HEK293 (cell line): ENCODE data around the gene ZNF582.
A peak's percentile ranks its signal among the peaks of the same experiment; 100 is the strongest.

Experiments
- CTCF ChIA-PET: fragments of 350-600 bp; formaldehyde crosslinking; extraction: SDS; loops from one replicate; lab custom pipeline; 2021; ENCODE audit warnings: antibody characterized with exemption; lab: Yijun Ruan, JAX
- POLR2A ChIA-PET: fragments of 300-600 bp; formaldehyde crosslinking; extraction: SDS; loops from one replicate; lab custom pipeline; 2020; ENCODE audit warnings: antibody characterized with exemption, inconsistent platforms; lab: Yijun Ruan, JAX
- H3K27ac ChIP-seq: fragments of 200-500 bp; sonication (Bioruptor generic); 2 replicates; pipeline ENCODE4 v1.5.1; 2014; ENCODE audit warnings: low read depth, low read length, control low read depth, inconsistent platforms; ENCODE audit errors: extremely low read depth
- H3K36me3 ChIP-seq, 2 experiments: fragments of 200-500 bp in 1 of 2; sonication (Bioruptor generic) in 1 of 2; 1 replicate in 1 of 2; 2 replicates in 1 of 2; pipeline ENCODE4 v1.5.1; 2014 to 2017; ENCODE audit warnings: inconsistent platforms in 2 of 2, low read length in 2 of 2; ENCODE audit not compliant: control insufficient read depth in 2 of 2, insufficient read depth in 1 of 2
- H3K4me1 ChIP-seq: fragments of 200-500 bp; sonication (Bioruptor generic); 2 replicates; pipeline ENCODE4 v1.5.1; 2014; ENCODE audit warnings: mild to moderate bottlenecking, low read length, inconsistent platforms; ENCODE audit not compliant: control insufficient read depth, insufficient read depth
- H3K4me3 ChIP-seq: 2 replicates; pipeline ENCODE4 v1.5.1; 2011; ENCODE audit warnings: low read depth, mild to moderate bottlenecking, control low read depth, low read length, moderate library complexity
- H3K9me3 ChIP-seq: fragments of 200-500 bp; sonication (Bioruptor generic); 2 replicates; pipeline ENCODE4 v1.5.1; 2014; ENCODE audit warnings: low read depth, low read length, inconsistent platforms; ENCODE audit not compliant: control insufficient read depth, insufficient read depth
- GLI4 ChIP-seq: fragments of 450-650 bp; formaldehyde crosslinking; IDR thresholded peaks from 2 replicates; pipeline ENCODE4 v1.5.1; 2016; ENCODE audit warnings: missing biosample characterization, missing genetic modification characterization
- KLF8 ChIP-seq: fragments of 450-650 bp; formaldehyde crosslinking; IDR thresholded peaks from 2 replicates; pipeline ENCODE4 v1.5.1; 2016; ENCODE audit warnings: missing biosample characterization, missing genetic modification characterization
- MYNN ChIP-seq: fragments of 450-650 bp; formaldehyde crosslinking; IDR thresholded peaks from 2 replicates; pipeline ENCODE4 v1.5.1; 2016; ENCODE audit warnings: missing biosample characterization, missing genetic modification characterization, borderline replicate concordance
- OSR2 ChIP-seq: fragments of 450-650 bp; formaldehyde crosslinking; IDR thresholded peaks from 2 replicates; pipeline ENCODE4 v1.5.1; 2016; ENCODE audit warnings: missing biosample characterization, missing genetic modification characterization
- ZBTB48 ChIP-seq: fragments of 450-650 bp; formaldehyde crosslinking; IDR thresholded peaks from 2 replicates; pipeline ENCODE4 v1.5.1; 2016; ENCODE audit warnings: missing biosample characterization, missing genetic modification characterization
- ZFP37 ChIP-seq: fragments of 450-650 bp; formaldehyde crosslinking; IDR thresholded peaks from 2 replicates; pipeline ENCODE4 v1.5.1; 2016; ENCODE audit warnings: missing biosample characterization, missing genetic modification characterization
- ZNF2 ChIP-seq: fragments of 450-650 bp; formaldehyde crosslinking; IDR thresholded peaks from 2 replicates; pipeline ENCODE4 v1.5.1; 2016; ENCODE audit warnings: missing biosample characterization, missing genetic modification characterization
- ZNF311 ChIP-seq: fragments of 450-650 bp; formaldehyde crosslinking; IDR thresholded peaks from 2 replicates; pipeline ENCODE4 v1.5.1; 2017; ENCODE audit warnings: missing biosample characterization, missing genetic modification characterization, borderline replicate concordance
- ZNF416 ChIP-seq: fragments of 450-650 bp; formaldehyde crosslinking; IDR thresholded peaks from 2 replicates; pipeline ENCODE4 v1.5.1; 2016; ENCODE audit warnings: missing biosample characterization, missing genetic modification characterization
- ZNF561 ChIP-seq: fragments of 450-650 bp; IDR thresholded peaks from 2 replicates; pipeline ENCODE4 v1.5.1; 2018; ENCODE audit warnings: missing biosample characterization, missing genetic modification characterization, borderline replicate concordance
- ZNF830 ChIP-seq: fragments of 450-650 bp; IDR thresholded peaks from 2 replicates; pipeline ENCODE4 v1.5.0; 2018; ENCODE audit warnings: missing biosample characterization, missing genetic modification characterization, low read depth, mild to moderate bottlenecking, moderate library complexity
- ZXDB ChIP-seq: fragments of 450-650 bp; formaldehyde crosslinking; IDR thresholded peaks from 2 replicates; pipeline ENCODE4 v1.5.1; 2016; ENCODE audit warnings: missing biosample characterization, missing genetic modification characterization
- TF ChIP-seq, protein P1 (sequence below): fragments of 450-650 bp; formaldehyde crosslinking; IDR thresholded peaks from 2 replicates; pipeline ENCODE4 v1.5.1; 2017; ENCODE audit warnings: missing biosample characterization, missing genetic modification characterization
- TF ChIP-seq, protein P2 (sequence below): fragments of 450-650 bp; formaldehyde crosslinking; IDR thresholded peaks from 2 replicates; pipeline ENCODE4 v1.5.1; 2016; ENCODE audit warnings: missing biosample characterization, missing genetic modification characterization
- TF ChIP-seq, protein P3 (sequence below): sonication (generic); formaldehyde crosslinking; IDR thresholded peaks from 2 replicates; pipeline ENCODE4 v1.8.1; 2022; ENCODE audit warnings: mild to moderate bottlenecking, moderate library complexity, missing genetic modification reagents
- TF ChIP-seq, protein P4 (sequence below): fragments of 450-650 bp; formaldehyde crosslinking; IDR thresholded peaks from 2 replicates; pipeline ENCODE4 v1.5.1; 2017; ENCODE audit warnings: missing biosample characterization, missing genetic modification characterization
- TF ChIP-seq, protein P5 (sequence below): fragments of 450-650 bp; formaldehyde crosslinking; IDR thresholded peaks from 2 replicates; pipeline ENCODE4; 2016; ENCODE audit warnings: missing biosample characterization, missing genetic modification characterization
- TF ChIP-seq, protein P6 (sequence below): fragments of 450-650 bp; formaldehyde crosslinking; IDR thresholded peaks from 2 replicates; pipeline ENCODE4 v1.5.1; 2017; ENCODE audit warnings: missing biosample characterization, mild to moderate bottlenecking, missing genetic modification characterization, moderate library complexity
- TF ChIP-seq, protein P7 (sequence below): fragments of 450-650 bp; formaldehyde crosslinking; IDR thresholded peaks from 2 replicates; pipeline ENCODE4 v1.5.0; 2017; ENCODE audit warnings: missing biosample characterization, missing genetic modification characterization, borderline replicate concordance
- TF ChIP-seq, protein P8 (sequence below): fragments of 450-650 bp; formaldehyde crosslinking; IDR thresholded peaks from 2 replicates; pipeline ENCODE4 v1.5.1; 2016; ENCODE audit warnings: missing biosample characterization, missing genetic modification characterization

Gene ZNF582

DNA sequence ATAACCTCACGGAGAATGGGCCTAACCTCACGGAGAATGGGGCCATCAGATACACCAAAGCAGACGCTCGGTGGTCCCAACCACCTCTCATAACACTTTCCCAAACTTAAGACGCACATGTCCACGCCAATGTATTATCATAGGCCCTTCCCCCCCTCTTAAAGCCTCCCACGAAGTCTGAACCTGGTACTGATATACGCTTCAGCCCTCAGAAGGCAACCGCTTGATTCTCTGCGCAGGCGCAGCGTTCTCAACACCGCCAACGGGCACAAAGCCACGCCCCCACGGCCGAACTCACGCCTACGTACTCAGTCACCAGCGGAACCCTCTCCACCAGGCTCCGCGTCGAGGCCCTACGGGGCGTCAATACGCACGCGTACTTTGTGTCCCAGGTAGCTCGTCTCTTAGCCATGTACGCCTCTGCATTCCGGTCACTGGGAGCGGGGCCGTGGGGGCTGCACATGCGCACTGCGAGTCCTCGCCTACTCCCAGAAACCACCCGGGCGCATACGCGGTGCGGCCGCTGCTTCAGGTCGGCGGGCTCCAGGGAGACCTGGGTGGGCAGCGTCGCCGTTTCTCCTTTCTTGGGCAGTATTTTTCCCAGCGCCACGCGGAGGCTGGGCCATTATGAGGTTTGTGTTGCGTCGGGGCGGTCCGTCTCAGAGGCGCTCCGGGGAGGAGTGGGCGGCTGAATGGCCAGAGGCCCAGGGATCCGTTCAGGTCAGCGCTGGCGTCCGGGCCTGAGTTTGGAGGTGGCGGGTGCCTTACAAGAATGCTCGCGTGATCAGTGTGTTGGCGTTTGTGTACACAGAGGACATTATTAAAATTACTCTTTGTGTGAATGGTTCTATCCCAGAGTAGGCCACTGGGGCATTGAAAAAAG lies 25.3 kb downstream of the ZNF582 start:
- Histone ChIP-seq H3K9me3 (no peaks in the 10 kb centered on the region), H3K27ac (peak overlapping the region; percentile 56), H3K4me3 (peak overlapping the region; percentile 67), H3K36me3 (peaks cover 3 to 35% of the 10 kb centered on the region in 2 experiments; a peak in 2 of 3 replicates), H3K4me1 (no peaks in the 10 kb centered on the region)
- POLR2A ChIA-PET, result interaction anchor here (0.6 to 1.4 kb wide), 8 partner anchors 11 to 247 kb away, joined by 3 to 8 read pairs (median 4); partner anchors contain the start of genes ZNF583, ZNF71 and ZNF787
- CTCF ChIA-PET, result interaction anchor here (0.5 to 1.4 kb wide), 4 partner anchors 17 to 387 kb away, joined by 3 to 5 read pairs (median 4); no protein-coding TSS in a partner anchor
- TF ChIP-seq, protein P1, sequence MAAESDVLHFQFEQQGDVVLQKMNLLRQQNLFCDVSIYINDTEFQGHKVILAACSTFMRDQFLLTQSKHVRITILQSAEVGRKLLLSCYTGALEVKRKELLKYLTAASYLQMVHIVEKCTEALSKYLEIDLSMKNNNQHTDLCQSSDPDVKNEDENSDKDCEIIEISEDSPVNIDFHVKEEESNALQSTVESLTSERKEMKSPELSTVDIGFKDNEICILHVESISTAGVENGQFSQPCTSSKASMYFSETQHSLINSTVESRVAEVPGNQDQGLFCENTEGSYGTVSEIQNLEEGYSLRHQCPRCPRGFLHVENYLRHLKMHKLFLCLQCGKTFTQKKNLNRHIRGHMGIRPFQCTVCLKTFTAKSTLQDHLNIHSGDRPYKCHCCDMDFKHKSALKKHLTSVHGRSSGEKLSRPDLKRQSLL (tag by site-specific recombination), result 0 out of 2 replicates have a peak, but pooled peaks have one; percentile 7
- TF ChIP-seq, protein P2, sequence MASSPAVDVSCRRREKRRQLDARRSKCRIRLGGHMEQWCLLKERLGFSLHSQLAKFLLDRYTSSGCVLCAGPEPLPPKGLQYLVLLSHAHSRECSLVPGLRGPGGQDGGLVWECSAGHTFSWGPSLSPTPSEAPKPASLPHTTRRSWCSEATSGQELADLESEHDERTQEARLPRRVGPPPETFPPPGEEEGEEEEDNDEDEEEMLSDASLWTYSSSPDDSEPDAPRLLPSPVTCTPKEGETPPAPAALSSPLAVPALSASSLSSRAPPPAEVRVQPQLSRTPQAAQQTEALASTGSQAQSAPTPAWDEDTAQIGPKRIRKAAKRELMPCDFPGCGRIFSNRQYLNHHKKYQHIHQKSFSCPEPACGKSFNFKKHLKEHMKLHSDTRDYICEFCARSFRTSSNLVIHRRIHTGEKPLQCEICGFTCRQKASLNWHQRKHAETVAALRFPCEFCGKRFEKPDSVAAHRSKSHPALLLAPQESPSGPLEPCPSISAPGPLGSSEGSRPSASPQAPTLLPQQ (tag by site-specific recombination), result peak; percentile 62; the same call in 1 of the 2 replicates
- TF ChIP-seq, protein P3, sequence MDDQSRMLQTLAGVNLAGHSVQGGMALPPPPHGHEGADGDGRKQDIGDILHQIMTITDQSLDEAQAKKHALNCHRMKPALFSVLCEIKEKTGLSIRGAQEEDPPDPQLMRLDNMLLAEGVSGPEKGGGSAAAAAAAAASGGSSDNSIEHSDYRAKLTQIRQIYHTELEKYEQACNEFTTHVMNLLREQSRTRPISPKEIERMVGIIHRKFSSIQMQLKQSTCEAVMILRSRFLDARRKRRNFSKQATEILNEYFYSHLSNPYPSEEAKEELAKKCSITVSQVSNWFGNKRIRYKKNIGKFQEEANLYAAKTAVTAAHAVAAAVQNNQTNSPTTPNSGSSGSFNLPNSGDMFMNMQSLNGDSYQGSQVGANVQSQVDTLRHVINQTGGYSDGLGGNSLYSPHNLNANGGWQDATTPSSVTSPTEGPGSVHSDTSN (CRISPR knock-in tag), result peak; percentile 79; the same call in 1 of the 2 replicates
- TF ChIP-seq, protein P4, sequence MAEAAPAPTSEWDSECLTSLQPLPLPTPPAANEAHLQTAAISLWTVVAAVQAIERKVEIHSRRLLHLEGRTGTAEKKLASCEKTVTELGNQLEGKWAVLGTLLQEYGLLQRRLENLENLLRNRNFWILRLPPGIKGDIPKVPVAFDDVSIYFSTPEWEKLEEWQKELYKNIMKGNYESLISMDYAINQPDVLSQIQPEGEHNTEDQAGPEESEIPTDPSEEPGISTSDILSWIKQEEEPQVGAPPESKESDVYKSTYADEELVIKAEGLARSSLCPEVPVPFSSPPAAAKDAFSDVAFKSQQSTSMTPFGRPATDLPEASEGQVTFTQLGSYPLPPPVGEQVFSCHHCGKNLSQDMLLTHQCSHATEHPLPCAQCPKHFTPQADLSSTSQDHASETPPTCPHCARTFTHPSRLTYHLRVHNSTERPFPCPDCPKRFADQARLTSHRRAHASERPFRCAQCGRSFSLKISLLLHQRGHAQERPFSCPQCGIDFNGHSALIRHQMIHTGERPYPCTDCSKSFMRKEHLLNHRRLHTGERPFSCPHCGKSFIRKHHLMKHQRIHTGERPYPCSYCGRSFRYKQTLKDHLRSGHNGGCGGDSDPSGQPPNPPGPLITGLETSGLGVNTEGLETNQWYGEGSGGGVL (tag by site-specific recombination), result 0 out of 2 replicates have a peak, but pooled peaks have one; percentile 12
- TF ChIP-seq ZNF2 (tag by site-specific recombination) (0 out of 2 replicates have a peak, but pooled peaks have one; percentile 38), OSR2 (tag by site-specific recombination) (no peak), KLF8 (tag by site-specific recombination) (peak; percentile 69), ZXDB (tag by site-specific recombination) (peak; percentile 71), MYNN (tag by site-specific recombination) (no peak), ZNF830 (tag by site-specific recombination) (no peak), ZBTB48 (tag by site-specific recombination) (peak; percentile 52; the same call in 1 of the 2 replicates), GLI4 (tag by site-specific recombination) (0 out of 2 replicates have a peak, but pooled peaks have one; percentile 73), ZNF561 (tag by site-specific recombination) (peak; percentile 15; the same call in 1 of the 2 replicates), ZFP37 (tag by site-specific recombination) (0 out of 2 replicates have a peak, but pooled peaks have one; percentile 45), ZNF311 (tag by site-specific recombination) (no peak), ZNF416 (0 out of 2 replicates have a peak, but pooled peaks have one; percentile 14)
- TF ChIP-seq, protein P5, sequence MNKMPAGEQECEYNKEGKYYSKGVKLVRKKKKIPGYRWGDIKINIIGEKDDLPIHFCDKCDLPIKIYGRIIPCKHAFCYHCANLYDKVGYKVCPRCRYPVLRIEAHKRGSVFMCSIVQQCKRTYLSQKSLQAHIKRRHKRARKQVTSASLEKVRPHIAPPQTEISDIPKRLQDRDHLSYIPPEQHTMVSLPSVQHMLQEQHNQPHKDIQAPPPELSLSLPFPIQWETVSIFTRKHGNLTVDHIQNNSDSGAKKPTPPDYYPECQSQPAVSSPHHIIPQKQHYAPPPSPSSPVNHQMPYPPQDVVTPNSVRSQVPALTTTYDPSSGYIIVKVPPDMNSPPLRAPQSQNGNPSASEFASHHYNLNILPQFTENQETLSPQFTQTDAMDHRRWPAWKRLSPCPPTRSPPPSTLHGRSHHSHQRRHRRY (tag by site-specific recombination), result no peak
- TF ChIP-seq, protein P6, sequence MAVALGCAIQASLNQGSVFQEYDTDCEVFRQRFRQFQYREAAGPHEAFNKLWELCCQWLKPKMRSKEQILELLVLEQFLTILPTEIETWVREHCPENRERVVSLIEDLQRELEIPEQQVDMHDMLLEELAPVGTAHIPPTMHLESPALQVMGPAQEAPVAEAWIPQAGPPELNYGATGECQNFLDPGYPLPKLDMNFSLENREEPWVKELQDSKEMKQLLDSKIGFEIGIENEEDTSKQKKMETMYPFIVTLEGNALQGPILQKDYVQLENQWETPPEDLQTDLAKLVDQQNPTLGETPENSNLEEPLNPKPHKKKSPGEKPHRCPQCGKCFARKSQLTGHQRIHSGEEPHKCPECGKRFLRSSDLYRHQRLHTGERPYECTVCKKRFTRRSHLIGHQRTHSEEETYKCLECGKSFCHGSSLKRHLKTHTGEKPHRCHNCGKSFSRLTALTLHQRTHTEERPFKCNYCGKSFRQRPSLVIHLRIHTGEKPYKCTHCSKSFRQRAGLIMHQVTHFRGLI (tag by site-specific recombination), result peak; percentile 83
- TF ChIP-seq, protein P7, sequence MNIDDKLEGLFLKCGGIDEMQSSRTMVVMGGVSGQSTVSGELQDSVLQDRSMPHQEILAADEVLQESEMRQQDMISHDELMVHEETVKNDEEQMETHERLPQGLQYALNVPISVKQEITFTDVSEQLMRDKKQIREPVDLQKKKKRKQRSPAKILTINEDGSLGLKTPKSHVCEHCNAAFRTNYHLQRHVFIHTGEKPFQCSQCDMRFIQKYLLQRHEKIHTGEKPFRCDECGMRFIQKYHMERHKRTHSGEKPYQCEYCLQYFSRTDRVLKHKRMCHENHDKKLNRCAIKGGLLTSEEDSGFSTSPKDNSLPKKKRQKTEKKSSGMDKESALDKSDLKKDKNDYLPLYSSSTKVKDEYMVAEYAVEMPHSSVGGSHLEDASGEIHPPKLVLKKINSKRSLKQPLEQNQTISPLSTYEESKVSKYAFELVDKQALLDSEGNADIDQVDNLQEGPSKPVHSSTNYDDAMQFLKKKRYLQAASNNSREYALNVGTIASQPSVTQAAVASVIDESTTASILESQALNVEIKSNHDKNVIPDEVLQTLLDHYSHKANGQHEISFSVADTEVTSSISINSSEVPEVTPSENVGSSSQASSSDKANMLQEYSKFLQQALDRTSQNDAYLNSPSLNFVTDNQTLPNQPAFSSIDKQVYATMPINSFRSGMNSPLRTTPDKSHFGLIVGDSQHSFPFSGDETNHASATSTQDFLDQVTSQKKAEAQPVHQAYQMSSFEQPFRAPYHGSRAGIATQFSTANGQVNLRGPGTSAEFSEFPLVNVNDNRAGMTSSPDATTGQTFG (tag by site-specific recombination), result no peak
- TF ChIP-seq, protein P8, sequence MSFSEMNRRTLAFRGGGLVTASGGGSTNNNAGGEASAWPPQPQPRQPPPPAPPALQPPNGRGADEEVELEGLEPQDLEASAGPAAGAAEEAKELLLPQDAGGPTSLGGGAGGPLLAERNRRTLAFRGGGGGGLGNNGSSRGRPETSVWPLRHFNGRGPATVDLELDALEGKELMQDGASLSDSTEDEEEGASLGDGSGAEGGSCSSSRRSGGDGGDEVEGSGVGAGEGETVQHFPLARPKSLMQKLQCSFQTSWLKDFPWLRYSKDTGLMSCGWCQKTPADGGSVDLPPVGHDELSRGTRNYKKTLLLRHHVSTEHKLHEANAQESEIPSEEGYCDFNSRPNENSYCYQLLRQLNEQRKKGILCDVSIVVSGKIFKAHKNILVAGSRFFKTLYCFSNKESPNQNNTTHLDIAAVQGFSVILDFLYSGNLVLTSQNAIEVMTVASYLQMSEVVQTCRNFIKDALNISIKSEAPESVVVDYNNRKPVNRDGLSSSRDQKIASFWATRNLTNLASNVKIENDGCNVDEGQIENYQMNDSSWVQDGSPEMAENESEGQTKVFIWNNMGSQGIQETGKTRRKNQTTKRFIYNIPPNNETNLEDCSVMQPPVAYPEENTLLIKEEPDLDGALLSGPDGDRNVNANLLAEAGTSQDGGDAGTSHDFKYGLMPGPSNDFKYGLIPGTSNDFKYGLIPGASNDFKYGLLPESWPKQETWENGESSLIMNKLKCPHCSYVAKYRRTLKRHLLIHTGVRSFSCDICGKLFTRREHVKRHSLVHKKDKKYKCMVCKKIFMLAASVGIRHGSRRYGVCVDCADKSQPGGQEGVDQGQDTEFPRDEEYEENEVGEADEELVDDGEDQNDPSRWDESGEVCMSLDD (tag by site-specific recombination), result peak; percentile 15; the same call in 1 of the 2 replicates
